ENCODE data around the gene CCDC181. TPM values are rescaled to one million over a fixed set of nuclear protein-coding genes. Genes with fewer than 3 reads are reported as not detected.

CCDC181 gene
- total RNA-seq, 1 donor from 2014 or later: 0.58 TPM

Other genes with a start within 250 kb of the CCDC181 start
- gene NME7, start 59.7 kb downstream of the CCDC181 start, total RNA-seq: 10.8 TPM
- 21.4 TPM for gene BLZF1, start 59.3 kb downstream of the CCDC181 start, total RNA-seq
- gene SLC19A2, start 58.5 kb upstream of the CCDC181 start, total RNA-seq: 53.9 TPM
- 3.8 TPM for gene F5, start 159.0 kb upstream of the CCDC181 start, total RNA-seq
- gene SELP, start 202.7 kb upstream of the CCDC181 start, total RNA-seq: 13.4 TPM

Measured in mesenteric fat pad (tissue), 1 donor.